ENCODE measurements around the gene SESN3.

SESN3 gene

DNA sequence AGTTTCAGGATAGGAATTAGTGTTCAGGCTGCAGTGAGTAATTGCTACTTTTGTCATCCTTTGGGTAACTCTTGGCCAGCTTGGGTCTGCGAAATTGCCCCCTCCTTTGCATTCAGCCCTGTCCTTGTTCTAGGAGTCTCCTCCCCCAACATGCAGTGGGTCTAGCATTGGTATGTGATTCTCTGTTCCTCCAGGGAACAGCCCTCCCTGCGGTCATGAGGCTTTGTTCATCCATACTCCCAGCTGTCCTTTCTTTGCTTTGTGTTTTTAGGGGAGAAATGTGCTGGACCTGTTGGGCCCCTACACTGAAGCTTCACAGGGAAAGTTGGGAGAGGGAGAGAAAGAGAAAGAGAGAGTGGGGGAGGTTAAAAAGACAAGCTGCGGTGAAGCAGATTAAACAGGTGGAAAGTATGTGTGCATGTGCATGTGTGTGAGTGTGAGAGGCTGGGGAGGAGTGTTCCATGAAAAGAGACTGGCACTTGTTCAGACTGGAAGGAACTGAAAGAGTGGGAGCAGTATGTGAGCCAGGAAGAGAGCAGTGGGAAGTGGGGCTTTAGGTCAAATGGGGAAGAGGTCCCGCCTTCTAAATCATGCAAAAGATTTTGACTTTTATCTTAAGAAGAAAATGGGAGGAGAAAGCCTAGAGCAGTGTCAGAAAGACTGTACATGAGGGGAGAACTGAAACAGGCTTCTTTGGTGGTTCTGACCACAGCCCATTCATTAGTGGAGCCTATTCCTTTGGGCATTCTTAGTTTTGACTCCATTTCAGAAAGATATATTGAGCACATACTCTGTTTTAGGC, 17.9 kb upstream of the SESN3 start (continued):
- TF ChIP-seq, protein P1, sequence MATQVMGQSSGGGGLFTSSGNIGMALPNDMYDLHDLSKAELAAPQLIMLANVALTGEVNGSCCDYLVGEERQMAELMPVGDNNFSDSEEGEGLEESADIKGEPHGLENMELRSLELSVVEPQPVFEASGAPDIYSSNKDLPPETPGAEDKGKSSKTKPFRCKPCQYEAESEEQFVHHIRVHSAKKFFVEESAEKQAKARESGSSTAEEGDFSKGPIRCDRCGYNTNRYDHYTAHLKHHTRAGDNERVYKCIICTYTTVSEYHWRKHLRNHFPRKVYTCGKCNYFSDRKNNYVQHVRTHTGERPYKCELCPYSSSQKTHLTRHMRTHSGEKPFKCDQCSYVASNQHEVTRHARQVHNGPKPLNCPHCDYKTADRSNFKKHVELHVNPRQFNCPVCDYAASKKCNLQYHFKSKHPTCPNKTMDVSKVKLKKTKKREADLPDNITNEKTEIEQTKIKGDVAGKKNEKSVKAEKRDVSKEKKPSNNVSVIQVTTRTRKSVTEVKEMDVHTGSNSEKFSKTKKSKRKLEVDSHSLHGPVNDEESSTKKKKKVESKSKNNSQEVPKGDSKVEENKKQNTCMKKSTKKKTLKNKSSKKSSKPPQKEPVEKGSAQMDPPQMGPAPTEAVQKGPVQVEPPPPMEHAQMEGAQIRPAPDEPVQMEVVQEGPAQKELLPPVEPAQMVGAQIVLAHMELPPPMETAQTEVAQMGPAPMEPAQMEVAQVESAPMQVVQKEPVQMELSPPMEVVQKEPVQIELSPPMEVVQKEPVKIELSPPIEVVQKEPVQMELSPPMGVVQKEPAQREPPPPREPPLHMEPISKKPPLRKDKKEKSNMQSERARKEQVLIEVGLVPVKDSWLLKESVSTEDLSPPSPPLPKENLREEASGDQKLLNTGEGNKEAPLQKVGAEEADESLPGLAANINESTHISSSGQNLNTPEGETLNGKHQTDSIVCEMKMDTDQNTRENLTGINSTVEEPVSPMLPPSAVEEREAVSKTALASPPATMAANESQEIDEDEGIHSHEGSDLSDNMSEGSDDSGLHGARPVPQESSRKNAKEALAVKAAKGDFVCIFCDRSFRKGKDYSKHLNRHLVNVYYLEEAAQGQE (tag by site-specific recombination; IDR thresholded peaks at IDR 0.05): no peak
- TF ChIP-seq SCRT2 (tag by site-specific recombination; IDR thresholded peaks at IDR 0.05) (peak; percentile 39; the same call in 1 of the 2 replicates), ZNF174 (tag by site-specific recombination; IDR thresholded peaks at IDR 0.05) (no peak), YY1 (tag by site-specific recombination; IDR thresholded peaks at IDR 0.05) (no peak), ZNF311 (tag by site-specific recombination; IDR thresholded peaks at IDR 0.05; ENCODE audit: borderline replicate concordance) (no peak), PRDM1 (tag by site-specific recombination; IDR thresholded peaks at IDR 0.05) (peak; percentile 77), GLIS2 (tag by site-specific recombination; IDR thresholded peaks at IDR 0.05) (no peak), OVOL3 (tag by site-specific recombination; IDR thresholded peaks at IDR 0.05) (no peak), ZNF24 (tag by site-specific recombination; IDR thresholded peaks at IDR 0.05) (no peak), ZNF624 (tag by site-specific recombination; IDR thresholded peaks at IDR 0.05) (no peak), ZNF626 (tag by site-specific recombination; IDR thresholded peaks at IDR 0.05) (no peak), ZNF548 (tag by site-specific recombination; IDR thresholded peaks at IDR 0.05) (peak; percentile 79; the same call in 1 of the 2 replicates)
- TF ChIP-seq, protein P2, sequence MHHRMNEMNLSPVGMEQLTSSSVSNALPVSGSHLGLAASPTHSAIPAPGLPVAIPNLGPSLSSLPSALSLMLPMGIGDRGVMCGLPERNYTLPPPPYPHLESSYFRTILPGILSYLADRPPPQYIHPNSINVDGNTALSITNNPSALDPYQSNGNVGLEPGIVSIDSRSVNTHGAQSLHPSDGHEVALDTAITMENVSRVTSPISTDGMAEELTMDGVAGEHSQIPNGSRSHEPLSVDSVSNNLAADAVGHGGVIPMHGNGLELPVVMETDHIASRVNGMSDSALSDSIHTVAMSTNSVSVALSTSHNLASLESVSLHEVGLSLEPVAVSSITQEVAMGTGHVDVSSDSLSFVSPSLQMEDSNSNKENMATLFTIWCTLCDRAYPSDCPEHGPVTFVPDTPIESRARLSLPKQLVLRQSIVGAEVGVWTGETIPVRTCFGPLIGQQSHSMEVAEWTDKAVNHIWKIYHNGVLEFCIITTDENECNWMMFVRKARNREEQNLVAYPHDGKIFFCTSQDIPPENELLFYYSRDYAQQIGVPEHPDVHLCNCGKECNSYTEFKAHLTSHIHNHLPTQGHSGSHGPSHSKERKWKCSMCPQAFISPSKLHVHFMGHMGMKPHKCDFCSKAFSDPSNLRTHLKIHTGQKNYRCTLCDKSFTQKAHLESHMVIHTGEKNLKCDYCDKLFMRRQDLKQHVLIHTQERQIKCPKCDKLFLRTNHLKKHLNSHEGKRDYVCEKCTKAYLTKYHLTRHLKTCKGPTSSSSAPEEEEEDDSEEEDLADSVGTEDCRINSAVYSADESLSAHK (tag by site-specific recombination; IDR thresholded peaks at IDR 0.05): no peak
- TF ChIP-seq, protein P3, sequence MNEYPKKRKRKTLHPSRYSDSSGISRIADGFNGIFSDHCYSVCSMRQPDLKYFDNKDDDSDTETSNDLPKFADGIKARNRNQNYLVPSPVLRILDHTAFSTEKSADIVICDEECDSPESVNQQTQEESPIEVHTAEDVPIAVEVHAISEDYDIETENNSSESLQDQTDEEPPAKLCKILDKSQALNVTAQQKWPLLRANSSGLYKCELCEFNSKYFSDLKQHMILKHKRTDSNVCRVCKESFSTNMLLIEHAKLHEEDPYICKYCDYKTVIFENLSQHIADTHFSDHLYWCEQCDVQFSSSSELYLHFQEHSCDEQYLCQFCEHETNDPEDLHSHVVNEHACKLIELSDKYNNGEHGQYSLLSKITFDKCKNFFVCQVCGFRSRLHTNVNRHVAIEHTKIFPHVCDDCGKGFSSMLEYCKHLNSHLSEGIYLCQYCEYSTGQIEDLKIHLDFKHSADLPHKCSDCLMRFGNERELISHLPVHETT (tag by site-specific recombination; IDR thresholded peaks at IDR 0.05): no peak
- TF ChIP-seq, protein P4, sequence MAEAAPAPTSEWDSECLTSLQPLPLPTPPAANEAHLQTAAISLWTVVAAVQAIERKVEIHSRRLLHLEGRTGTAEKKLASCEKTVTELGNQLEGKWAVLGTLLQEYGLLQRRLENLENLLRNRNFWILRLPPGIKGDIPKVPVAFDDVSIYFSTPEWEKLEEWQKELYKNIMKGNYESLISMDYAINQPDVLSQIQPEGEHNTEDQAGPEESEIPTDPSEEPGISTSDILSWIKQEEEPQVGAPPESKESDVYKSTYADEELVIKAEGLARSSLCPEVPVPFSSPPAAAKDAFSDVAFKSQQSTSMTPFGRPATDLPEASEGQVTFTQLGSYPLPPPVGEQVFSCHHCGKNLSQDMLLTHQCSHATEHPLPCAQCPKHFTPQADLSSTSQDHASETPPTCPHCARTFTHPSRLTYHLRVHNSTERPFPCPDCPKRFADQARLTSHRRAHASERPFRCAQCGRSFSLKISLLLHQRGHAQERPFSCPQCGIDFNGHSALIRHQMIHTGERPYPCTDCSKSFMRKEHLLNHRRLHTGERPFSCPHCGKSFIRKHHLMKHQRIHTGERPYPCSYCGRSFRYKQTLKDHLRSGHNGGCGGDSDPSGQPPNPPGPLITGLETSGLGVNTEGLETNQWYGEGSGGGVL (tag by site-specific recombination; IDR thresholded peaks at IDR 0.05): 0 out of 2 replicates have a peak, but pooled peaks have one; percentile 13

DNA sequence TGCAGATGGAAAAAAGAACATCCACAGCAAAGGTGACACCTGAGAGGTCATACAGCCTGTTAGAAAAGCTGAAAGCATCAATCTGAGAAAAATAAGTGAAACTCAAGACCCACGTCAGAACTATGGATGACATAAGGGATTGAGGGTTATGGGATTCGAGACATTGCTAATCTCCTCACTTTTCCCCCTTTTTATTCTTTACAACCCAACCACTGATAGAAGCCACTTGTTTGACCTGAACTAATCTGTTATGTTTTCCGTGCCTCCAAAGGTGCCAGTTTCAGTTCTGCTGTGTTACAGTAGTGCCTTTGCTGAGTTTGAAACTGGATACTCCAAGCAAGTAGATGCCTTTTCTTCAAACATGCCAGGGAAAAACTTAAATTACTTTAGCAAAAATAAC, 16.9 kb upstream of the SESN3 start:
- ChIA-PET CTCF (interaction anchor here (0.7 kb wide), 1 partner anchor 17 kb away, joined by 3 read pairs; the partner anchor contains the start of gene SESN3), POLR2A (no interaction called here)
- Histone ChIP-seq H3K27ac (ENCODE audit: extremely low read depth, low read depth, low read length) (no peak overlapping the region), H3K4me3 (ENCODE audit: low read depth, low read length) (no peak overlapping the region), H3K36me3 (ENCODE audit: control insufficient read depth in 2 of 2, insufficient read depth in 1 of 2, low read length in 2 of 2) (no peaks in the 10 kb centered on the region), H3K9me3 (ENCODE audit: control insufficient read depth, insufficient read depth, low read depth, low read length) (no peaks in the 10 kb centered on the region), H3K4me1 (ENCODE audit: control insufficient read depth, insufficient read depth, low read length) (peaks cover 7% of the 10 kb centered on the region; the same call in 1 of the 2 replicates)
- TF ChIP-seq FEZF1 (tag by site-specific recombination; IDR thresholded peaks at IDR 0.05): peak; percentile 52
- TF ChIP-seq, protein P5, sequence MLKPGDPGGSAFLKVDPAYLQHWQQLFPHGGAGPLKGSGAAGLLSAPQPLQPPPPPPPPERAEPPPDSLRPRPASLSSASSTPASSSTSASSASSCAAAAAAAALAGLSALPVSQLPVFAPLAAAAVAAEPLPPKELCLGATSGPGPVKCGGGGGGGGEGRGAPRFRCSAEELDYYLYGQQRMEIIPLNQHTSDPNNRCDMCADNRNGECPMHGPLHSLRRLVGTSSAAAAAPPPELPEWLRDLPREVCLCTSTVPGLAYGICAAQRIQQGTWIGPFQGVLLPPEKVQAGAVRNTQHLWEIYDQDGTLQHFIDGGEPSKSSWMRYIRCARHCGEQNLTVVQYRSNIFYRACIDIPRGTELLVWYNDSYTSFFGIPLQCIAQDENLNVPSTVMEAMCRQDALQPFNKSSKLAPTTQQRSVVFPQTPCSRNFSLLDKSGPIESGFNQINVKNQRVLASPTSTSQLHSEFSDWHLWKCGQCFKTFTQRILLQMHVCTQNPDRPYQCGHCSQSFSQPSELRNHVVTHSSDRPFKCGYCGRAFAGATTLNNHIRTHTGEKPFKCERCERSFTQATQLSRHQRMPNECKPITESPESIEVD (tag by site-specific recombination; IDR thresholded peaks at IDR 0.05): peak; percentile 46
- no peak for TF ChIP-seq ZFP37 (tag by site-specific recombination; IDR thresholded peaks at IDR 0.05)

Measured in HEK293 (cell line).